Subcutaneous adipose tissue (tissue), 4 donors: Measurements from ENCODE around the gene ZNF646. TPM values are rescaled to one million over a fixed set of nuclear protein-coding genes. Genes with fewer than 3 reads are reported as not detected.

Source experiments
- CTCF ChIP-seq: fragments of 450-650 bp; IDR thresholded peaks from one replicate; pipeline ENCODE4 v1.5.1; 2016; ENCODE audit warnings: low read depth, mild to moderate bottlenecking, control low read depth, antibody characterized with exemption, moderate library complexity
- total RNA-seq, 4 donors: library from RNA; depleted of rRNA; stranded (reverse); fragments of >200 nt; gene quantifications; one replicate each; pipeline ENCODE4 v1.1.0, GENCODE V29; 2016

Gene ZNF646
- total RNA-seq, 4 donors from 2014 or later, result 8.3 to 15.6 (median 14.9) TPM

- no peak for TF ChIP-seq CTCF
These were observed 51.6 kb downstream of the ZNF646 start for GRCh38 chr16:31125844-31126243.

DNA sequence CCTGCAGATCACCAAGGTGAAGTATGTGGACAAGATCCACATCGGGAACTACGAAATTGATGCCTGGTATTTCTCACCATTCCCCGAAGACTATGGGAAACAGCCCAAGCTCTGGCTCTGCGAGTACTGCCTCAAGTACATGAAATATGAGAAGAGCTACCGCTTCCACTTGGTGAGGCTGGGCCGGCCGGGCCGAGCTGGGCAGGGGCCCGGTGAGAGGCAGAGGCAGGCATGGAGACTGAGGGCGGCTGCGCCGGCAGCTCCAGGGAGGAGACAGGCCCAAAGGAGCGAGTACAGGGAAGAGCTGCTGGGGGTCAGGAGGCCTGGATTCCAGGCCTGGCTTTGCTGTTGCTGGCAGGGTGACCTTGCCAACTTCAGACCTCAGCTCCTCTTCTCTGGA is 53.0 kb downstream of the ZNF646 start:
- TF ChIP-seq CTCF, result no peak

DNA sequence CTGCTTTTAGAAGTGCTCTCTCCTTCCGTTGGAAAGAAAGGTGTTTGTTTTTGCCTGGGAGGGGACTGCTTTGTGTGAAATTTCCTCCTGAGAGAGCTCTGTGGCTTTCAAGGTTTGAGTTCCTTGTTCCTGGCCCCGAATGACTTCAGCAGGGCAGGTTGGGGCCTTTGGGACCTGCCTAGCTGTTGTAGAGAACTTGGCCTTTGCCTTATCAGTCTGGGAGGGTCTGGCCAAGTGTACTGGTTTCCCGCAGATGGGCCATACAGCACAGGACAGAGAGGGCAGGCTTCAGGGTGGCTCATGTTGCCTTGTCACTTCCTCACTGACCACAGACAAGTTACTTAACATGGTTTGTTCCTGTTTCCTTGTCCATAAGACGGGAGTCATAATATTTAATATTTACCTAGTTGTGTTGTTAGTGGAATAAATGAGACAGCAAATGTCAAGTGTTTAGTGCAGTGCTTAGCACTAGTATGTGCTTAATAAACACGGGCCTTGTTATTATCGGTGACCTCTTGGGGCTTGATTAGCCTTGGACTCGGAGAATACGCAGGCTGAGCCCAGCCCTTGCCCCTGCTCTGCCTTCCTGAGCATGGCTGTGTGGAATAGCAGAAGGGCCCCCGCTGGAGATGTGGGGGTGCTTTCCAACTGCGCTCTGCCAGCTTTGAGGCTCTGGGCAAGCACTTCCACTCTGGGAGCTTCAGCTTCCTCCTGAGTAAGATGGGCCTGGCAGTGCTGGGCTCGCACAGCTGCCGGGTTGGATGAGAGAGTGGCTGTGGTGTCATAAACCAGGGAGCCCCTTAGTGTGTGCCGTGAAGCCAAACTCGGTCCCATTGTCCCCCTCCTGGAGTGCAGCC is 54.7 kb downstream of the ZNF646 start:
- TF ChIP-seq CTCF, result no peak

DNA sequence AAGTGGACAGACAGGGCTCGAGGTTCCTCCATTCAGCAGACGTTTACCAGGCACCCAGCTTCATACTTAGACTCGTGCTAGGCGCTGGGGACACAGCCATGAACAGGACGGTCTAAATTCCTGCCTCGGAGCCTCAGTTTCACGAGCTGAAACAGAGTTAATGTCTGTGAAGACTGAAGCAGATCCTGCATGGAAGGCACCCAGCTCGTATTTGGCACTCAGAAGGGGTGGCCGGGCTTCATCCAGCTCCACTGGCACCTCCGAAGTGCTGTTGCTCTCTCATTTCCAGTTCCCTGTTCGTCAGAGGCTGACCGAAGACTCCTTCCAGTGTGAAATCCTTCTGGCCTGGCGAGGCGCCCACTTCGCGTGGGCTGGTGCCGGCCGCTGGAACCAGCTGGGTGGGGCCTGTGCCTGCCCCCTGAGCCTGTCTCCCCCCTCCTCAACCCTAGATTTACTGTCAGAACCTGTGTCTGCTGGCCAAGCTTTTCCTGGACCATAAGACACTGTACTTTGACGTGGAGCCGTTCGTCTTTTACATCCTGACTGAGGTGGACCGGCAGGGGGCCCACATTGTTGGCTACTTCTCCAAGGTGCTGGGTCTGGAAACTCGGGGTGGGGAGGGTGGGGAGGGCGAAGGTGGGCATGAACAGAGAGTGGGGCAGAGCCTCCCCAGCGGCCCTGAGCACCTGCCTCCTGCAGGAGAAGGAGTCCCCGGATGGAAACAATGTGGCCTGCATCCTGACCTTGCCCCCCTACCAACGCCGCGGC is 55.5 kb downstream of the ZNF646 start:
- no peak for TF ChIP-seq CTCF

- no peak for TF ChIP-seq CTCF
These were observed 56.2 kb downstream of the ZNF646 start for GRCh38 chr16:31130336-31130891.

GRCh38 chr16:31130899-31131298 is 56.7 kb downstream of the ZNF646 start:
- no peak for TF ChIP-seq CTCF

GRCh38 chr16:31131416-31131815 is 57.2 kb downstream of the ZNF646 start:
- no peak for TF ChIP-seq CTCF
